Neutrophil (primary cell): ENCODE results near the gene SIN3B.

Experiments
- H3K27ac ChIP-seq: fragments of 200-600 bp; sonication (generic); 2 replicates; pipeline ENCODE4 v1.5.1; 2016; ENCODE audit warnings: mild to moderate bottlenecking, moderate library complexity
- H3K27me3 ChIP-seq: fragments of 200-600 bp; sonication (generic); 2 replicates; pipeline ENCODE4 v1.6.0; 2016; ENCODE audit warnings: mild to moderate bottlenecking
- H3K36me3 ChIP-seq: fragments of 200-600 bp; sonication (generic); 2 replicates; pipeline ENCODE4 v1.5.1; 2017
- H3K4me1 ChIP-seq, 2 experiments: fragments of 200-600 bp in 1 of 2; sonication (generic) in 1 of 2; 1 replicate in 1 of 2; 2 replicates in 1 of 2; pipeline versions ENCODE4 v1.5.1 to v1.6.1; 2013 to 2016; ENCODE audit warnings: low read depth in 1 of 2, low read length in 1 of 2, mild to moderate bottlenecking in 1 of 2, moderate library complexity in 1 of 2; ENCODE audit not compliant: control insufficient read depth in 1 of 2, insufficient read depth in 1 of 2
- H3K4me3 ChIP-seq, 2 experiments: fragments of 200-600 bp in 1 of 2; sonication (generic) in 1 of 2; 1 replicate in 1 of 2; 2 replicates in 1 of 2; pipeline ENCODE4 v1.5.1; 2013 to 2016; ENCODE audit warnings: low read depth in 1 of 2, low read length in 1 of 2, mild to moderate bottlenecking in 1 of 2, moderate library complexity in 1 of 2
- H3K9me3 ChIP-seq: fragments of 200-600 bp; sonication (generic); 2 replicates; pipeline ENCODE4 v1.5.1; 2016
- TF ChIP-seq, protein P1 (sequence below): fragments of 200-600 bp; sonication (generic); IDR thresholded peaks from 2 replicates; pipeline ENCODE4 v1.5.1; 2016; ENCODE audit warnings: antibody characterized with exemption

Gene SIN3B

DNA sequence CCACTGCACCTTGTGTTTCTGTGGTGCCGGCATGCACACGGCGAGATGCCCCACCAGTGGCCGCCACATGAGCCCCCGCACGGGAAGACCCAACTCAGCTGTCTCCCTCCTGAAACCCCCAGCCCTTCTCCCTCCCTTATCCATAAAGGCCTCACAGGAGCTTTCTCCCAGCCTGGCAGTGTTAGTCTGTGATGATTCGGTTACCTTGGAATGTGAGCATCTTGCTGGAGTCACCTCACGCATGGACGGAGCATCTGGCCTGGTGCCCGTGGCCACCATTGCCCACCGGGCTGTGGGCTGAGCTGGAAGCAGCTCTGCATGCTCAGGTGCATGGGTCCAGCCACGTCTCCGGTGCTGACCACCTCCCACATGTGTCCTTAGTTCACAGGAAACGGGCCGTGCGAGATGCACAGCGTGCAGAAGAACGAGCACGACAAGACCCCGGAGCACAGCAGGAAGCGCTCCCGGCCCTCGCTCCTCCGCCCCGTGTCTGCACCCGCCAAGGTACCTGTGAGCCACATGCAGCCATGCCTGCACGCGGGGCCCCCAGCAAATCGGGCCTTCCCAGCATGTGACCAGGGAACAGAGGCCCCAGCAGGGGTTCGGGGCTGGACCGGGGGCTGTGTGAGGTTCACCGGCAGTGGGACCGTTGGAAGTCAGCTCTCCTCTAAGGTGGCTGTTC is 22.0 kb downstream of the SIN3B start:
- TF ChIP-seq, protein P1, sequence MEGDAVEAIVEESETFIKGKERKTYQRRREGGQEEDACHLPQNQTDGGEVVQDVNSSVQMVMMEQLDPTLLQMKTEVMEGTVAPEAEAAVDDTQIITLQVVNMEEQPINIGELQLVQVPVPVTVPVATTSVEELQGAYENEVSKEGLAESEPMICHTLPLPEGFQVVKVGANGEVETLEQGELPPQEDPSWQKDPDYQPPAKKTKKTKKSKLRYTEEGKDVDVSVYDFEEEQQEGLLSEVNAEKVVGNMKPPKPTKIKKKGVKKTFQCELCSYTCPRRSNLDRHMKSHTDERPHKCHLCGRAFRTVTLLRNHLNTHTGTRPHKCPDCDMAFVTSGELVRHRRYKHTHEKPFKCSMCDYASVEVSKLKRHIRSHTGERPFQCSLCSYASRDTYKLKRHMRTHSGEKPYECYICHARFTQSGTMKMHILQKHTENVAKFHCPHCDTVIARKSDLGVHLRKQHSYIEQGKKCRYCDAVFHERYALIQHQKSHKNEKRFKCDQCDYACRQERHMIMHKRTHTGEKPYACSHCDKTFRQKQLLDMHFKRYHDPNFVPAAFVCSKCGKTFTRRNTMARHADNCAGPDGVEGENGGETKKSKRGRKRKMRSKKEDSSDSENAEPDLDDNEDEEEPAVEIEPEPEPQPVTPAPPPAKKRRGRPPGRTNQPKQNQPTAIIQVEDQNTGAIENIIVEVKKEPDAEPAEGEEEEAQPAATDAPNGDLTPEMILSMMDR = no peak
- H3K4me3 ChIP-seq = no peak overlapping the region
- no peaks in the 10 kb centered on the region for H3K4me1 ChIP-seq
- H3K27me3 ChIP-seq = no peaks in the 10 kb centered on the region
- peaks cover 100% of the 10 kb centered on the region for H3K36me3 ChIP-seq
- H3K27ac ChIP-seq = no peak overlapping the region
- H3K9me3 ChIP-seq = no peaks in the 10 kb centered on the region

- Histone ChIP-seq H3K4me3 (no peak overlapping the region), H3K27ac (no peak overlapping the region), H3K36me3 (peaks cover 96% of the 10 kb centered on the region), H3K9me3 (no peaks in the 10 kb centered on the region), H3K27me3 (no peaks in the 10 kb centered on the region), H3K4me1 (no peaks in the 10 kb centered on the region)
- TF ChIP-seq, protein P1 = no peak
Measured at GRCh38 chr19:16853066-16853465, 23.9 kb downstream of the SIN3B start.

- TF ChIP-seq, protein P1 = no peak
- H3K36me3 ChIP-seq = peaks cover 75% of the 10 kb centered on the region
Measured at GRCh38 chr19:16856091-16856490, 26.9 kb downstream of the SIN3B start.

DNA sequence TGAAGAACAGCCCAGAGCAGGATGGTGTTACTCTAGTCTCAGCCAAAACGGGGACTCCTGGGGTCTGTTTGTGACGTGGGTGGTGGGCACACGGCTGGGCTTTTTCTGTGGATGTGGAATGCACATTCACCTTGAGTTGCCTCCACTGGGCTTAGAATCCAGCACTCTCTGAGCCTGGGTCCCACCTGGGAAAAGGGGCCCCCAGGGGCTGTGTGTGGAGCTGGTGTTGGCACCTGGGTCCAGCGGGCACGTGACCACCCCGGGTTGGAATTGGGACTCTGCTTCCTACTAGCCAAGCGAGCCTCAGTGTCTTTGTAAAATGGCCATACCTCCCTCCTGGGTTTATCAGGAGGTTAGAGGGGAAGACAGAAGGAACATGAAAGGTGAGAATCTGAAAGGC is 30.4 kb downstream of the SIN3B start:
- Histone ChIP-seq H3K4me1 (peaks cover 13 to 16% of the 10 kb centered on the region in 2 experiments), H3K36me3 (peaks cover 67% of the 10 kb centered on the region), H3K27me3 (no peaks in the 10 kb centered on the region), H3K4me3 (no peak overlapping the region), H3K9me3 (no peaks in the 10 kb centered on the region), H3K27ac (no peak overlapping the region)
- TF ChIP-seq, protein P1 = no peak

More at GRCh38 chr19:16856091-16856490, 26.9 kb downstream of the SIN3B start:
- no peak overlapping the region for H3K27ac ChIP-seq
- no peak overlapping the region for H3K4me3 ChIP-seq
- peaks cover 0 to 5% of the 10 kb centered on the region in 2 experiments for H3K4me1 ChIP-seq
- no peaks in the 10 kb centered on the region for H3K9me3 ChIP-seq
- no peaks in the 10 kb centered on the region for H3K27me3 ChIP-seq

GRCh38 chr19:16860118-16860517 is 30.9 kb downstream of the SIN3B start:
- Histone ChIP-seq H3K9me3 (no peaks in the 10 kb centered on the region), H3K27ac (no peak overlapping the region), H3K4me1 (peaks cover 13 to 16% of the 10 kb centered on the region in 2 experiments), H3K27me3 (no peaks in the 10 kb centered on the region), H3K36me3 (peaks cover 67% of the 10 kb centered on the region), H3K4me3 (no peak overlapping the region)
- TF ChIP-seq, protein P1 = no peak
